Measurements from ENCODE around the gene GNA14. TPM values are rescaled to one million over a fixed set of nuclear protein-coding genes. Genes with fewer than 3 reads are reported as not detected.

The GNA14 gene
- polyA plus RNA-seq, 4 donors = 0.89 to 3.8 (median 1.7) TPM; not detected in 1

- H3K36me3 ChIP-seq (ENCODE audit: control insufficient read depth in 3 of 3, insufficient read depth in 2 of 3, low read depth in 1 of 3, low read length in 3 of 3) = no peaks in the 10 kb centered on the region
- 85 to 88% (median 87%) methylated on average over 5 of the region's 5 CpGs for WGBS, 3 donors
- peaks cover 0 to 14% of the 10 kb centered on the region in 2 donors for H3K9me3 ChIP-seq (ENCODE audit: control insufficient read depth in 2 of 2, insufficient read depth in 1 of 2, low read depth in 1 of 2, low read length in 1 of 2)
- H3K4me1 ChIP-seq (ENCODE audit: control insufficient read depth in 3 of 3, insufficient read depth in 2 of 3, low read depth in 1 of 3, low read length in 2 of 3) = no peaks in the 10 kb centered on the region
- no peak for FAIRE-seq
- no peak overlapping the region for H3K4me3 ChIP-seq (ENCODE audit: low read depth in 1 of 3, low read length in 3 of 3)
- H3K27me3 ChIP-seq (ENCODE audit: control insufficient read depth in 3 of 3, insufficient read depth in 3 of 3, low read length in 3 of 3) = no peaks in the 10 kb centered on the region
- no peak for DNase-seq
- H3K27ac ChIP-seq (ENCODE audit: low read depth in 1 of 3, low read length in 2 of 3) = no peak overlapping the region
These were observed 100.9 kb downstream of the GNA14 start for GRCh38 chr9:77547106-77547730.

GRCh38 chr9:77546376-77546950 lies 101.7 kb downstream of the GNA14 start:
- WGBS, 3 donors = 90 to 92% (median 92%) methylated on average over 5 of the region's 5 CpGs
- DNase-seq = no peak

GRCh38 chr9:77544546-77544945 lies 103.6 kb downstream of the GNA14 start:
- DNase-seq = no peak
- H3K27ac ChIP-seq (ENCODE audit: low read depth in 1 of 3, low read length in 2 of 3) = no peak overlapping the region
- H3K4me3 ChIP-seq (ENCODE audit: low read depth in 1 of 3, low read length in 3 of 3) = no peak overlapping the region
- no peaks in the 10 kb centered on the region for H3K27me3 ChIP-seq (ENCODE audit: control insufficient read depth in 3 of 3, insufficient read depth in 3 of 3, low read length in 3 of 3)
- FAIRE-seq = no peak
- H3K9me3 ChIP-seq (ENCODE audit: control insufficient read depth in 2 of 2, insufficient read depth in 1 of 2, low read depth in 1 of 2, low read length in 1 of 2) = peaks cover 0 to 18% of the 10 kb centered on the region in 2 donors
- H3K36me3 ChIP-seq (ENCODE audit: control insufficient read depth in 3 of 3, insufficient read depth in 2 of 3, low read depth in 1 of 3, low read length in 3 of 3) = no peaks in the 10 kb centered on the region
- no peaks in the 10 kb centered on the region for H3K4me1 ChIP-seq (ENCODE audit: control insufficient read depth in 3 of 3, insufficient read depth in 2 of 3, low read depth in 1 of 3, low read length in 2 of 3)
- WGBS, 3 donors = 31 to 46% (median 33%) methylated on average over 3 of the region's 3 CpGs

More at GRCh38 chr9:77546376-77546950, 101.7 kb downstream of the GNA14 start:
- H3K27ac ChIP-seq (ENCODE audit: low read depth in 1 of 3, low read length in 2 of 3) = no peak overlapping the region
- peaks cover 0 to 16% of the 10 kb centered on the region in 2 donors for H3K9me3 ChIP-seq (ENCODE audit: control insufficient read depth in 2 of 2, insufficient read depth in 1 of 2, low read depth in 1 of 2, low read length in 1 of 2)
- no peaks in the 10 kb centered on the region for H3K27me3 ChIP-seq (ENCODE audit: control insufficient read depth in 3 of 3, insufficient read depth in 3 of 3, low read length in 3 of 3)
- no peak overlapping the region for H3K4me3 ChIP-seq (ENCODE audit: low read depth in 1 of 3, low read length in 3 of 3)
- no peak for FAIRE-seq
- H3K4me1 ChIP-seq (ENCODE audit: control insufficient read depth in 3 of 3, insufficient read depth in 2 of 3, low read depth in 1 of 3, low read length in 2 of 3) = no peaks in the 10 kb centered on the region
- no peaks in the 10 kb centered on the region for H3K36me3 ChIP-seq (ENCODE audit: control insufficient read depth in 3 of 3, insufficient read depth in 2 of 3, low read depth in 1 of 3, low read length in 3 of 3)

GRCh38 chr9:77543131-77543822 lies 104.8 kb downstream of the GNA14 start:
- Histone ChIP-seq H3K9me3 (ENCODE audit: control insufficient read depth in 2 of 2, insufficient read depth in 1 of 2, low read depth in 1 of 2, low read length in 1 of 2) (peaks cover 0 to 18% of the 10 kb centered on the region in 2 donors), H3K4me1 (ENCODE audit: control insufficient read depth in 3 of 3, insufficient read depth in 2 of 3, low read depth in 1 of 3, low read length in 2 of 3) (no peaks in the 10 kb centered on the region), H3K36me3 (ENCODE audit: control insufficient read depth in 3 of 3, insufficient read depth in 2 of 3, low read depth in 1 of 3, low read length in 3 of 3) (no peaks in the 10 kb centered on the region), H3K27ac (ENCODE audit: low read depth in 1 of 3, low read length in 2 of 3) (no peak overlapping the region), H3K4me3 (ENCODE audit: low read depth in 1 of 3, low read length in 3 of 3) (no peak overlapping the region), H3K27me3 (ENCODE audit: control insufficient read depth in 3 of 3, insufficient read depth in 3 of 3, low read length in 3 of 3) (no peaks in the 10 kb centered on the region)
- 82 to 90% (median 82%) methylated on average over 7 of the region's 7 CpGs for WGBS, 3 donors
- FAIRE-seq (no peak), DNase-seq (no peak)

- WGBS, 3 donors = 41 to 88% (median 84%) methylated on average over 1 of the region's 1 CpG
- Histone ChIP-seq H3K4me3 (ENCODE audit: low read depth in 1 of 3, low read length in 3 of 3) (no peak overlapping the region), H3K36me3 (ENCODE audit: control insufficient read depth in 3 of 3, insufficient read depth in 2 of 3, low read depth in 1 of 3, low read length in 3 of 3) (no peaks in the 10 kb centered on the region), H3K27me3 (ENCODE audit: control insufficient read depth in 3 of 3, insufficient read depth in 3 of 3, low read length in 3 of 3) (no peaks in the 10 kb centered on the region), H3K27ac (ENCODE audit: low read depth in 1 of 3, low read length in 2 of 3) (no peak overlapping the region), H3K9me3 (ENCODE audit: control insufficient read depth in 2 of 2, insufficient read depth in 1 of 2, low read depth in 1 of 2, low read length in 1 of 2) (peaks cover 0 to 18% of the 10 kb centered on the region in 2 donors), H3K4me1 (ENCODE audit: control insufficient read depth in 3 of 3, insufficient read depth in 2 of 3, low read depth in 1 of 3, low read length in 2 of 3) (no peaks in the 10 kb centered on the region)
- FAIRE-seq (no peak), DNase-seq (no peak)
These were observed 106.5 kb downstream of the GNA14 start for GRCh38 chr9:77541600-77541999.

- no peaks in the 10 kb centered on the region for H3K4me1 ChIP-seq (ENCODE audit: control insufficient read depth in 3 of 3, insufficient read depth in 2 of 3, low read depth in 1 of 3, low read length in 2 of 3)
- no peaks in the 10 kb centered on the region for H3K27me3 ChIP-seq (ENCODE audit: control insufficient read depth in 3 of 3, insufficient read depth in 3 of 3, low read length in 3 of 3)
- H3K9me3 ChIP-seq (ENCODE audit: control insufficient read depth in 2 of 2, insufficient read depth in 1 of 2, low read depth in 1 of 2, low read length in 1 of 2) = peaks cover 0 to 18% of the 10 kb centered on the region in 2 donors
- no peaks in the 10 kb centered on the region for H3K36me3 ChIP-seq (ENCODE audit: control insufficient read depth in 3 of 3, insufficient read depth in 2 of 3, low read depth in 1 of 3, low read length in 3 of 3)
- no peak overlapping the region for H3K27ac ChIP-seq (ENCODE audit: low read depth in 1 of 3, low read length in 2 of 3)
- no peak overlapping the region for H3K4me3 ChIP-seq (ENCODE audit: low read depth in 1 of 3, low read length in 3 of 3)
- DNase-seq = no peak
- FAIRE-seq = no peak
- 84 to 86% (median 86%) methylated on average over 2 of the region's 2 CpGs for WGBS, 3 donors
These were observed 107.1 kb downstream of the GNA14 start for GRCh38 chr9:77541055-77541454.

GRCh38 chr9:77534376-77535057 lies 113.6 kb downstream of the GNA14 start:
- FAIRE-seq (no peak), DNase-seq (peak in 1 of 2 donors; percentile 21)
- no peaks in the 10 kb centered on the region for H3K9me3 ChIP-seq (ENCODE audit: control insufficient read depth in 2 of 2, insufficient read depth in 1 of 2, low read depth in 1 of 2, low read length in 1 of 2)
- 67 to 71% (median 69%) methylated on average over 7 of the region's 7 CpGs for WGBS, 3 donors
- peak overlapping the region in 1 of 3 donors; percentile 42 for H3K27ac ChIP-seq (ENCODE audit: low read depth in 1 of 3, low read length in 2 of 3)
- peaks cover 0 to 8% (median 0%) of the 10 kb centered on the region in 3 donors for H3K4me1 ChIP-seq (ENCODE audit: control insufficient read depth in 3 of 3, insufficient read depth in 2 of 3, low read depth in 1 of 3, low read length in 2 of 3)
- H3K36me3 ChIP-seq (ENCODE audit: control insufficient read depth in 3 of 3, insufficient read depth in 2 of 3, low read depth in 1 of 3, low read length in 3 of 3) = no peaks in the 10 kb centered on the region
- no peaks in the 10 kb centered on the region for H3K27me3 ChIP-seq (ENCODE audit: control insufficient read depth in 3 of 3, insufficient read depth in 3 of 3, low read length in 3 of 3)
- H3K4me3 ChIP-seq (ENCODE audit: low read depth in 1 of 3, low read length in 3 of 3) = no peak overlapping the region

GRCh38 chr9:77533671-77534070 lies 114.5 kb downstream of the GNA14 start:
- FAIRE-seq = no peak
- peaks cover 0 to 8% (median 0%) of the 10 kb centered on the region in 3 donors for H3K4me1 ChIP-seq (ENCODE audit: control insufficient read depth in 3 of 3, insufficient read depth in 2 of 3, low read depth in 1 of 3, low read length in 2 of 3)
- no peaks in the 10 kb centered on the region for H3K9me3 ChIP-seq (ENCODE audit: control insufficient read depth in 2 of 2, insufficient read depth in 1 of 2, low read depth in 1 of 2, low read length in 1 of 2)
- H3K27ac ChIP-seq (ENCODE audit: low read depth in 1 of 3, low read length in 2 of 3) = peak overlapping the region in 2 of 3 donors; percentile 45 to 54
- WGBS, 3 donors = 29 to 64% (median 59%) methylated on average over 3 of the region's 3 CpGs
- H3K27me3 ChIP-seq (ENCODE audit: control insufficient read depth in 3 of 3, insufficient read depth in 3 of 3, low read length in 3 of 3) = peaks cover 0 to 2% (median 0%) of the 10 kb centered on the region in 3 donors
- H3K36me3 ChIP-seq (ENCODE audit: control insufficient read depth in 3 of 3, insufficient read depth in 2 of 3, low read depth in 1 of 3, low read length in 3 of 3) = no peaks in the 10 kb centered on the region
- peak; percentile 48 to 53 for DNase-seq
- H3K4me3 ChIP-seq (ENCODE audit: low read depth in 1 of 3, low read length in 3 of 3) = no peak overlapping the region

Data from small intestine (tissue), 7 donors.